Central memory CD8-positive, alpha-beta T cell (primary cell): ENCODE results near the gene LRP10.
A peak's percentile ranks its signal among the peaks of the same experiment; 100 is the strongest.

Experiments used
- ATAC-seq: fragments of 150-1000 bp; cut with Tn5 transposase; replicated peaks from 2 replicates; pipeline ENCODE4 v1.10.0; 2022; ENCODE audit warnings: mild to moderate bottlenecking, moderate FRiP score, moderate number of reproducible peaks; ENCODE audit not compliant: poor library complexity, severe bottlenecking; ENCODE audit errors: extremely low read depth
- DNase-seq, 2 donors: peaks; one replicate each; pipeline ENCODE4 v3.0.0; 2021; ENCODE audit warnings: low spot score in 2 of 2
- H3K27ac Mint-ChIP-seq: one replicate; pipeline ENCODE4 v1.8.0; 2022; ENCODE audit warnings: low read depth, mild to moderate bottlenecking, moderate library complexity, mixed read lengths
- H3K27me3 Mint-ChIP-seq: one replicate; pipeline ENCODE4 v1.8.0; 2022; ENCODE audit warnings: mixed read lengths
- H3K36me3 Mint-ChIP-seq: one replicate; pipeline ENCODE4 v1.8.0; 2022; ENCODE audit warnings: mild to moderate bottlenecking, moderate library complexity, mixed read lengths; ENCODE audit not compliant: insufficient read depth
- H3K4me1 Mint-ChIP-seq: one replicate; pipeline ENCODE4 v1.8.0; 2022; ENCODE audit warnings: mixed read lengths
- H3K4me3 Mint-ChIP-seq: one replicate; pipeline ENCODE4 v1.8.0; 2022; ENCODE audit warnings: mild to moderate bottlenecking, moderate library complexity, mixed read lengths
- H3K9me3 Mint-ChIP-seq: one replicate; pipeline ENCODE4 v1.8.0; 2022; ENCODE audit warnings: mixed read lengths

Gene LRP10

GRCh38 chr14:22928237-22929103, 56.9 kb downstream of the LRP10 start:
- no peaks in the 10 kb centered on the region for H3K9me3 Mint-ChIP-seq
- H3K4me3 Mint-ChIP-seq: no peak overlapping the region
- no peak overlapping the region for H3K27ac Mint-ChIP-seq
- H3K36me3 Mint-ChIP-seq: peaks cover 15% of the 10 kb centered on the region
- DNase-seq (no peak), ATAC-seq (no peak)
- H3K4me1 Mint-ChIP-seq: peaks cover 11% of the 10 kb centered on the region
- H3K27me3 Mint-ChIP-seq: no peaks in the 10 kb centered on the region

GRCh38 chr14:22929104-22929960, 57.8 kb downstream of the LRP10 start, which contains the start of gene PRMT5:
Gene PRMT5, minus strand, starts transcription at chr14:22929376. Its CDS starts 15 bp downstream, at chr14:22929361.
- DNase-seq: peak; percentile 97 to 99
- H3K4me1 Mint-ChIP-seq: peaks cover 11% of the 10 kb centered on the region
- no peak within 1 kb of the TSS for H3K27ac Mint-ChIP-seq
- H3K4me3 Mint-ChIP-seq: no peak within 1 kb of the TSS
- no peaks in the 10 kb centered on the region for H3K9me3 Mint-ChIP-seq
- no peaks in the 10 kb centered on the region for H3K27me3 Mint-ChIP-seq
- ATAC-seq: peak; percentile 98
- H3K36me3 Mint-ChIP-seq: peaks cover 11% of the 10 kb centered on the region

GRCh38 chr14:22929961-22930364, 58.4 kb downstream of the LRP10 start:
- Mint-ChIP-seq H3K4me1 (peaks cover 11% of the 10 kb centered on the region), H3K9me3 (no peaks in the 10 kb centered on the region), H3K27ac (no peak overlapping the region), H3K4me3 (no peak overlapping the region), H3K27me3 (no peaks in the 10 kb centered on the region), H3K36me3 (peaks cover 7% of the 10 kb centered on the region)
- DNase-seq: no peak
- ATAC-seq: peak; percentile 16
